H1 (cell line): ENCODE data around the gene SELENOF. TPM values are rescaled to one million over a fixed set of nuclear protein-coding genes. Genes with fewer than 3 reads are reported as not detected.

Experiments used
- ATF3 ChIP-seq: IDR thresholded peaks from 2 replicates; pipeline ENCODE4 v1.6.1; 2011; ENCODE audit warnings: low read depth, mild to moderate bottlenecking, low read length; ENCODE audit not compliant: insufficient read depth
- CREB1 ChIP-seq: IDR thresholded peaks from 2 replicates; pipeline ENCODE4 v1.6.1; 2012; ENCODE audit warnings: inconsistent platforms
- polyA plus RNA-seq, 7 experiments: library from polyadenylated mRNA; depleted of rRNA in 3 of 7; stranded (reverse) in 5 of 7; unstranded in 2 of 7; fragments of >200 nt in 5 of 7; fragments of 200-250 nt in 2 of 7; gene quantifications; 1 replicate in 5 of 7; 2 replicates in 1 of 7; 4 replicates in 1 of 7; pipeline versions ENCODE4 v1.2.1 to v1.2.3, GENCODE V29; 2011 to 2013; ENCODE audit warnings: missing spikeins in 2 of 7, mixed read lengths in 2 of 7
- total RNA-seq: library from RNA; stranded (reverse); fragmentation: NEBNext Ultra II Directional; extraction: Animal tissue kit (Norgen Biotek cat#: 25700); gene quantifications from 2 replicates; pipeline ENCODE4 v1.2.1, GENCODE V29; 2021

Gene SELENOF
- total and polyA plus RNA-seq, 2 of the 8 experiments (the other 6 are each of a cell fraction or from before 2014, with no cell fraction given), result 70.7 to 163 TPM

GRCh38 chr1:86938450-86938849, 24.5 kb upstream of the SELENOF start (continued):
- TF ChIP-seq ATF3 (no peak), CREB1 (no peak)
